Colon (tissue), 2 donors: ENCODE results near the gene DALRD3.

Experiments
- FAIRE-seq: peaks from 2 replicates; lab custom pipeline; 2012; peaks lifted over from hg19 to GRCh38; lab: Jason Lieb, UNC
- donor health status: control.
- donor health status: control.

The DALRD3 gene

GRCh38 chr3:48980295-48980694, 38.1 kb downstream of the DALRD3 start:
- no peak for FAIRE-seq

- no peak for FAIRE-seq
These were observed 38.9 kb downstream of the DALRD3 start for GRCh38 chr3:48979451-48979850.

- no peak for FAIRE-seq
These were observed 44.1 kb downstream of the DALRD3 start for GRCh38 chr3:48974076-48974864.

GRCh38 chr3:48970586-48970985, 47.8 kb downstream of the DALRD3 start:
- FAIRE-seq = no peak

- no peak for FAIRE-seq
These were observed 51.5 kb downstream of the DALRD3 start for GRCh38 chr3:48966876-48967361.

- no peak for FAIRE-seq
These were observed 52.0 kb downstream of the DALRD3 start for GRCh38 chr3:48966367-48966766.
